ENCODE results near the gene SLC39A9.
"Not testable (repeated sequence)": the region's sequence is repeated elsewhere in the genome, so short reads cannot be mapped to it uniquely, and the experiment has no call there.

SLC39A9 gene

GRCh38 chr14:69370061-69370460 is 28.4 kb upstream of the SLC39A9 start:
- no peak for DNase-seq

GRCh38 chr14:69372146-69372545 is 26.3 kb upstream of the SLC39A9 start:
- no peak for DNase-seq

GRCh38 chr14:69373104-69373503 is 25.4 kb upstream of the SLC39A9 start:
- DNase-seq: no peak

GRCh38 chr14:69374235-69374634 is 24.3 kb upstream of the SLC39A9 start:
- DNase-seq: no peak

GRCh38 chr14:69375182-69375581 is 23.3 kb upstream of the SLC39A9 start:
- DNase-seq: no peak

- no peak for DNase-seq
These were observed 22.8 kb upstream of the SLC39A9 start for GRCh38 chr14:69375722-69376121.

GRCh38 chr14:69376439-69376838 is 22.1 kb upstream of the SLC39A9 start:
- peak in 1 of 2 experiments; percentile 16 for DNase-seq

GRCh38 chr14:69378274-69378673 is 20.2 kb upstream of the SLC39A9 start:
- no peak for DNase-seq

- no peak for DNase-seq
These were observed 11.2 kb upstream of the SLC39A9 start for GRCh38 chr14:69387311-69387710.

GRCh38 chr14:69391400-69391799 is 7.1 kb upstream of the SLC39A9 start:
- not testable (repeated sequence) for DNase-seq

GRCh38 chr14:69392481-69392880 is 6.0 kb upstream of the SLC39A9 start:
- no peak for DNase-seq

GRCh38 chr14:69395929-69396328 is 2.6 kb upstream of the SLC39A9 start:
- no peak for DNase-seq

- peak in 1 of 2 experiments; percentile 76 for DNase-seq
These were observed 322 bp downstream of the SLC39A9 start for GRCh38 chr14:69398818-69399210.

- no peak for DNase-seq
These were observed 1.3 kb downstream of the SLC39A9 start for GRCh38 chr14:69399750-69400149.

GRCh38 chr14:69400154-69400553 is 1.7 kb downstream of the SLC39A9 start:
- DNase-seq: no peak

GRCh38 chr14:69401841-69402240 is 3.3 kb downstream of the SLC39A9 start:
- DNase-seq: no peak

- DNase-seq: no peak
These were observed 6.0 kb downstream of the SLC39A9 start for GRCh38 chr14:69404478-69404877.

GRCh38 chr14:69404883-69405282 is 6.4 kb downstream of the SLC39A9 start:
- no peak for DNase-seq

- DNase-seq: no peak
These were observed 7.3 kb downstream of the SLC39A9 start for GRCh38 chr14:69405762-69406161.

GRCh38 chr14:69408331-69408960 is 10.0 kb downstream of the SLC39A9 start:
- peak; percentile 27 to 33 for DNase-seq

GRCh38 chr14:69413483-69413882 is 15.0 kb downstream of the SLC39A9 start:
- no peak for DNase-seq

GRCh38 chr14:69416087-69416486 is 17.6 kb downstream of the SLC39A9 start:
- DNase-seq: not testable (repeated sequence)

- no peak for DNase-seq
These were observed 24.8 kb downstream of the SLC39A9 start for GRCh38 chr14:69423279-69423678.

- no peak for DNase-seq
These were observed 25.8 kb downstream of the SLC39A9 start for GRCh38 chr14:69424149-69424923.

- no peak for DNase-seq
These were observed 29.1 kb downstream of the SLC39A9 start for GRCh38 chr14:69427596-69427995.
